SU-DHL-6 (cell line): ENCODE data around the gene TPBGL.

Experiments
- H2AFZ ChIP-seq: fragments of 200-600 bp; sonication (generic); 2 replicates; pipeline ENCODE4 v1.6.1; 2014; ENCODE audit warnings: low read depth, mild to moderate bottlenecking, moderate library complexity, mixed read lengths, antibody characterized with exemption, low read length; ENCODE audit not compliant: severe bottlenecking
- H3F3A ChIP-seq: fragments of 200-600 bp; shearing (Covaris generic); 2 replicates; pipeline ENCODE4 v1.6.0; 2016; ENCODE audit warnings: antibody characterized with exemption, mild to moderate bottlenecking; ENCODE audit not compliant: insufficient read depth
- H3K27ac ChIP-seq: fragments of 200-600 bp; sonication (generic); 2 replicates; pipeline ENCODE4 v1.5.1; 2016; ENCODE audit warnings: low read depth, mild to moderate bottlenecking, low read length, moderate library complexity, mixed read lengths
- H3K27me3 ChIP-seq: fragments of 200-600 bp; sonication (generic), shearing (Covaris generic); 2 replicates; pipeline ENCODE4 v1.6.0; 2014; ENCODE audit warnings: mild to moderate bottlenecking, low read length
- H3K36me3 ChIP-seq: fragments of 200-600 bp; sonication (generic); 2 replicates; pipeline ENCODE4 v1.6.1; 2014; ENCODE audit warnings: mild to moderate bottlenecking, low read length, mixed read lengths
- H3K4me2 ChIP-seq: fragments of 300-600, 200-600 bp; shearing (Covaris generic), sonication (generic); 2 replicates; pipeline ENCODE4 v1.6.0; 2014; ENCODE audit warnings: low read length, low read depth, mild to moderate bottlenecking; ENCODE audit not compliant: poor library complexity, severe bottlenecking
- H3K4me3 ChIP-seq: fragments of 200-600 bp; sonication (generic); 2 replicates; pipeline ENCODE4 v1.5.1; 2014; ENCODE audit warnings: antibody characterized with exemption, low read length, mild to moderate bottlenecking, mixed read lengths; ENCODE audit not compliant: insufficient read depth, poor library complexity, severe bottlenecking
- H3K79me2 ChIP-seq: fragments of 200-600 bp; sonication (generic); 2 replicates; pipeline ENCODE4 v1.6.1; 2014; ENCODE audit warnings: mild to moderate bottlenecking, low read length, moderate library complexity; ENCODE audit not compliant: insufficient read depth
- H3K9ac ChIP-seq: fragments of 200-600 bp; sonication (generic); 2 replicates; pipeline ENCODE4 v1.7.0; 2014; ENCODE audit warnings: mild to moderate bottlenecking, low read length
- H3K9me2 ChIP-seq: fragments of 200-600 bp; sonication (generic); replicated peaks from 2 replicates; pipeline ENCODE4 v1.6.1; 2014; ENCODE audit warnings: low read length; ENCODE audit not compliant: insufficient read depth
- H3K9me3 ChIP-seq: fragments of 200-600 bp; sonication (generic); 2 replicates; pipeline ENCODE4 v1.6.1; 2014; ENCODE audit warnings: low read length, mixed read lengths; ENCODE audit not compliant: insufficient read depth
- H4K20me1 ChIP-seq: fragments of 200-600 bp; sonication (generic); 2 replicates; pipeline ENCODE4 v1.6.1; 2014; ENCODE audit warnings: low read depth, mild to moderate bottlenecking, antibody characterized with exemption, low read length, moderate library complexity, mixed read lengths
- EZH2phosphoT487 ChIP-seq: fragments of 200-600 bp; sonication (generic), shearing (Covaris generic); conservative IDR thresholded peaks from 2 replicates; pipeline ENCODE4 v1.6.1; 2018; ENCODE audit warnings: mild to moderate bottlenecking, antibody characterized with exemption, low read length, moderate library complexity, mixed read lengths
- TF ChIP-seq, protein P1 (sequence below): fragments of 200-600 bp; sonication (generic); IDR thresholded peaks from one replicate; pipeline ENCODE4 v1.5.1; 2017; ENCODE audit warnings: antibody characterized with exemption, mild to moderate bottlenecking, low read length, moderate library complexity; ENCODE audit not compliant: insufficient read depth, poor library complexity, severe bottlenecking

The TPBGL gene

DNA sequence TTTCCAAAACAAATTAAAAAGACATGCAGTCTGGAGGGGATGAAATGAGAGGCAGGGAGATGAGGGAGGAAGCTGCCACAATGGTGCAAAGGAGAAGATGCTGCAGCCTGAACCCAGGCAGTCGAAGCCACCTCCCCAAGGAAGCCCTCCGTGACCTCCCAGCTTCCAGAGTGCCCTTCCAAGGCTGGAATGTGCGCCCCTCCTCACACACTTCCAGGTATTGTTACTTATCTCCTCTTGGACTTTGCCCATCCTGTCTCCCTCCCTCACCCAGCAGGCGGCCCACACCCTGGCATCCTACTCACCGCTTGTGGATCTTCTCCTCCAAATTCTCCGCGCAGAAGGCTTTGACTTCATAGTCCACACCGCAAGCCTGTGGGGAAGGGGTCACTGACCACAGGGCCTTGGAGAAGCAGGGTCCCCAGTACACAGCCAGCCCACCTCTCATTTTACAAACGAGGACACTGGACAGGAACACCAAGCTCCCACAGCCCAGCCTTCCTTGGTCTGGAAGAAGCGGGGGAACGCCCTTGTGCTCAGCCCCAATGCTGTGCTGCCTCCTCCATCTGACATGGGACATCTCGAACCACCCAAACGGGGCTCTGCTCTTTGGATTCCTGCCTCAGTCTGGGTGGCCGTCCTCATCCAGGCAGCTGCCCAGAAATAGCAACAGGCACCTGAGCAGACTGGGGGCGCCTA lies 40.3 kb downstream of the TPBGL start:
- H3K4me2 ChIP-seq: no peak overlapping the region

DNA sequence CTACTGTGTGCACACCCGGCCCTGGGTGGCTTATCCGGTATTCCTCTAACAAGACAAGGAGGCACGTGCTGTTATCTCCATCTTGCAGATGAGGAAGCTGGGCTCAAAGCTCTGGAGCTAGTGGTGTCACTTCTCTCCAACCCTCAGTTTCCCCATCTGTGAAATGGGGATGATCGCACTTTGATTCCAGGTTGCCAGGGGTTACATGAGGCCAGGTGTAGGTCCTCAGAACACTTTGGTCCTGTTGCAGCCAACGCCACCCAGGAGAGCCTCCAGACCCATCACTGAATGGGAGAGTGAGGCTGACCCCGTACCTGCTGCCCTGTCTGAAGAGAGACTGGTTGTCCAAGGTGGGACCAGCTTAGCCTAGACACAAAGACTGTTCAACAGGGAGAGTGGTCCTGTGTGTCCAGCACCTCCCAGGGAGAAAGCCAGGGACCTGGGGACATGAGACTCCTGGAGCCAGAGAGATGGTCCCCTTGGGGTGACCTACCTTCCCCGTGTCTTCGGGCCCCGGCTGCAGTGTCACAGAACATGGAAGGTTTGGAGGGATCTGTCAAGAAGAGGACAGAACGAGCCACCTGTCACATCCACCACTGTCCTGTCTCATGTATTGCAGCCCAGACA lies 41.0 kb downstream of the TPBGL start:
- H3K36me3 ChIP-seq: no peaks in the 10 kb centered on the region
- no peaks in the 10 kb centered on the region for H3K27me3 ChIP-seq

More for the DNA sequence above, 40.3 kb downstream of the TPBGL start:
- H3K9me2 ChIP-seq: no peaks in the 10 kb centered on the region
- H3K9ac ChIP-seq: no peak overlapping the region
- TF ChIP-seq, protein P1, sequence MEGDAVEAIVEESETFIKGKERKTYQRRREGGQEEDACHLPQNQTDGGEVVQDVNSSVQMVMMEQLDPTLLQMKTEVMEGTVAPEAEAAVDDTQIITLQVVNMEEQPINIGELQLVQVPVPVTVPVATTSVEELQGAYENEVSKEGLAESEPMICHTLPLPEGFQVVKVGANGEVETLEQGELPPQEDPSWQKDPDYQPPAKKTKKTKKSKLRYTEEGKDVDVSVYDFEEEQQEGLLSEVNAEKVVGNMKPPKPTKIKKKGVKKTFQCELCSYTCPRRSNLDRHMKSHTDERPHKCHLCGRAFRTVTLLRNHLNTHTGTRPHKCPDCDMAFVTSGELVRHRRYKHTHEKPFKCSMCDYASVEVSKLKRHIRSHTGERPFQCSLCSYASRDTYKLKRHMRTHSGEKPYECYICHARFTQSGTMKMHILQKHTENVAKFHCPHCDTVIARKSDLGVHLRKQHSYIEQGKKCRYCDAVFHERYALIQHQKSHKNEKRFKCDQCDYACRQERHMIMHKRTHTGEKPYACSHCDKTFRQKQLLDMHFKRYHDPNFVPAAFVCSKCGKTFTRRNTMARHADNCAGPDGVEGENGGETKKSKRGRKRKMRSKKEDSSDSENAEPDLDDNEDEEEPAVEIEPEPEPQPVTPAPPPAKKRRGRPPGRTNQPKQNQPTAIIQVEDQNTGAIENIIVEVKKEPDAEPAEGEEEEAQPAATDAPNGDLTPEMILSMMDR: no peak
- TF ChIP-seq EZH2phosphoT487: no peak
- H2AFZ ChIP-seq: no peak overlapping the region
- H3K27me3 ChIP-seq: no peaks in the 10 kb centered on the region
- H3K9me3 ChIP-seq: no peaks in the 10 kb centered on the region
- H3K79me2 ChIP-seq: no peaks in the 10 kb centered on the region
- no peaks in the 10 kb centered on the region for H3F3A ChIP-seq
- H3K4me3 ChIP-seq: no peak overlapping the region
- no peak overlapping the region for H3K27ac ChIP-seq
- no peaks in the 10 kb centered on the region for H4K20me1 ChIP-seq
- H3K36me3 ChIP-seq: no peaks in the 10 kb centered on the region

DNA sequence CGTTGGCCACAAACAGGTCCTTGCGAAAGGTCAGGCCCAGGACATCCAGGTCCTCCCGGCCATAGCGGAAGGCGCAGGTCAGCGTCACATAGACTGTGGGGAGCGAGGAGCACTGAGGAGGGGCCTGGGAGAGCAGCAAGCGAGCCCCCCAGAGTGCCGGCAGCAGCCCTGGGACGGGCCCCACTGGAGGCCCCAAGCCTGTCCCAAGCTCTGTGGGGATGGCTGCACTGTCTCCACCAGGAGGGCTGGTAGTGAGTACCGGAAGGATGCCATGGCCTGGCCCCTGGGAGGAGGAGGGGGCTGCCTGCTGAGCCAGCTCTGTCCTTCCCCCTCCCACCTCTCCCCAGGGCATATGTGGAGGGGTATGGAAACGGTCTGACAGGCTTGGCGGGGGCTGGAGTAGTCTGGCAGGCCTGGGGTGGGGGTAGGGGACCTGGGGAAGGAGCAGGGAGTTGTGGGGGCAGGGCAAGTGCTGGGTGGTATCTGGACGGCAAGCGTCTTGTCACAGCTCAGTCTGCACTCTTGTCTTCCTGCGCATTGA lies 42.9 kb downstream of the TPBGL start:
- Histone ChIP-seq H3K9me3 (no peaks in the 10 kb centered on the region), H3K4me3 (no peak overlapping the region), H3K4me2 (no peak overlapping the region), H3K27me3 (no peaks in the 10 kb centered on the region), H2AFZ (no peak overlapping the region), H3K79me2 (no peaks in the 10 kb centered on the region), H3K9ac (no peak overlapping the region), H3K36me3 (no peaks in the 10 kb centered on the region), H3K27ac (no peak overlapping the region), H4K20me1 (no peaks in the 10 kb centered on the region), H3K9me2 (no peaks in the 10 kb centered on the region), H3F3A (no peaks in the 10 kb centered on the region)
- TF ChIP-seq EZH2phosphoT487: no peak
- TF ChIP-seq, protein P1: no peak

More for the DNA sequence above, 41.0 kb downstream of the TPBGL start:
- H3K27ac ChIP-seq: no peak overlapping the region
- no peak overlapping the region for H3K4me3 ChIP-seq
- no peaks in the 10 kb centered on the region for H4K20me1 ChIP-seq
- H3K9me3 ChIP-seq: no peaks in the 10 kb centered on the region
- TF ChIP-seq EZH2phosphoT487: no peak
- TF ChIP-seq, protein P1: no peak
- no peaks in the 10 kb centered on the region for H3F3A ChIP-seq
- no peak overlapping the region for H2AFZ ChIP-seq
- H3K4me2 ChIP-seq: no peak overlapping the region
- no peaks in the 10 kb centered on the region for H3K9me2 ChIP-seq
- no peaks in the 10 kb centered on the region for H3K79me2 ChIP-seq
- no peak overlapping the region for H3K9ac ChIP-seq
